NCI-H146 treated with DMSO at 0.1 percent for 48 hours (cell line): ENCODE data around the gene GRIK1.

Experiments
- DNase-seq: peaks from one replicate; lab custom pipeline; 2025; ENCODE audit not compliant: unreplicated experiment; lab: John Stamatoyannopoulos, UW

GRIK1 gene

DNA sequence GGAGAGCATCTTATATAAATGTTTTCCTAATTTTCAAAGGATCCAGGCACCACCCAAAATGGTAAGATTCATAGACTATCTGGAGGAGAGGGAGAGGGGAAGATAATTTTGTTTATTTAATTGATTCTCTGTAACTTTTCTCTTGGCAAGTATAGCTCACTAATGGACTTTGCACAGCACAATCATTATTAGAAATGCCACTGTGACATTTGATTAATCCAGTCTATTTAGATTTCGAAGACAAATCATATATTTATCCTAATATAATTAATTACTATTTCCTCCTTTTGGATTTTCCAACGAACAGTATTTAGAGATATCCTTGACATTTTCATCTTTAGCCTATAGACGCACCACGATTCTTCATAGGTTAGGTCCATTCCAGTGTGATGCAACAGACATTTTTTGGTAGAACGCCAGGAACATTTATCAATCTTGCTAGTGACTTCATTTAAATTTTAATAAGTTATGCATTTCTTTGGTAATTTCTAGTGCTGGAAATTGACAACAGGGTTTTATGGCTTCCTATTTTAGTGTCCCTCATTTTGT, 152.4 kb downstream of the GRIK1 start:
- no peak for DNase-seq

DNA sequence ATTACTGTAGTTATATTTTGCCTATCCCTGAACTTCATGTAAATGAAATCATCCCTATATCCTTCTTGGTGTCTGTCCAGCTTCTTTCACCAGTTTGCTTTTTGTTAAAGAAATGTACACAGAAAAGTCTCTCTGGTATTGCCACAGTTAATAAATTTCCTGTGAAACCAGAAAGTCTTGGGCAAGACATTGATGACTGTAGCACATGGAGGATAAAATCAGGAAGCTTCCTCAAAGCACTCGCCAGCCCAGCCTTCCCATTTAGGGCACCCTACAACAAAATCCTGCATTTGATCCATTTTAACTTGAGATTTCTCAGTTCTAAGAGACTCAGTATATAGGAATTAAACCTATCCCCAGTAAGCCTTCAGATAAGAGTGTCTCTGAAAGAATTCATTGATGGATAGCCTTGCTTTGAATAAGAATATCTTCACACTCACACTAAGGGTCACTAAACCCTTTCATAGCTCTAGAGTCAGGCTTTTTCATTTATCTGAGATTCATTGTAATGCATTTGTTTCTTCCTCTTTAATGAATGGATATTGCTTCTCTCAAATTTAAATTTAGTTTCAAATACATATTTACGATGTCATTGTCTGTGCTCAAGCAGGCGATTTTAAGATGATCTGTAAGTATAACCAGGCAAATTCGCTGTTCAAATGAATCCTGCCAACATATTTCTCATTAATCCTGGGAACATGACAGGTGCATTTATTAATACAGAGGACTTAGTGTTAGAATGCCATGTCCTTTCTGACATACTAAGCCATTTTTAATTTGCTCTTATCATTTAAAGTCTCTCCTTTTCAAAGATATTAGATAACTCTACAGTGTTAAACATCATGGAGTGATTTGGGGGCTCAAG, 153.1 kb downstream of the GRIK1 start:
- no peak for DNase-seq

DNA sequence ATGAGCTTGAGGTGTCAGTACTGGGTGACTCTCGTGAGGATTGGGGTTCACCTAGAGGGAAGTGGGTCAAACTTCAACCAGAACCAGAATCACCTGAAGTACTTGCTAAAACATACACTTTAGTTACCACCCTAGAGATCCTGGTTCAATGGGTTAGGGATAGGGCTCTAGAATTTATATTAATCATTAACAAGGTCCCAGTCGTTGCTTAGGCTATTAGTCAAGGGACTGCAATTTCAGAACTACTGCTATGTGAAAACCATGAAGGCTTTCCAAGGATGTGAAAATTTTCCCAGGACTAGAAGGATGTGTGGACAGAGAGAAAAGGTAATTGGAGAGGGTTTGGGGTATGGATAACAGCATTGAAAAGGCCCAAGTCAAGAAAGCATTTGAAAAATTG, 162.6 kb downstream of the GRIK1 start:
- no peak for DNase-seq

DNA sequence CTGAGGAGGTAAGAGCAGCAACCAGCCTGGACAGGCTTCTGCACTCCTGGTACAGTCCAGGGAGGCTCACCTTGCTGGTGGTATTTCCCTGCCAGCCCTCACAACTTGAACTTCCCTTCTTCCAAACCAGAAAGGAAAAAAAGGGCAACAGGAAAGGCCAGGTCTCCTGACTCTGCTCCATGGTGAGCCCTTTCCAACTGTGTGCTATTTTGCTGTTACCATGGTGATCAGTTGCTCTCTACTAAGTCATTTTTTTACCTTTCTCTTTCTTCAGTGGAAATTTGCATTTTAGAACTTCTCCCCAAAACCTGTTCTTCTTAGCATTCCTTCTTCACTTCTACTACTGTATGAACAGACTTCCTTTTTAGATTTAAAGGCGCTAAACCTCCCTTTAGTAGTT, 164.3 kb downstream of the GRIK1 start:
- no peak for DNase-seq

DNA sequence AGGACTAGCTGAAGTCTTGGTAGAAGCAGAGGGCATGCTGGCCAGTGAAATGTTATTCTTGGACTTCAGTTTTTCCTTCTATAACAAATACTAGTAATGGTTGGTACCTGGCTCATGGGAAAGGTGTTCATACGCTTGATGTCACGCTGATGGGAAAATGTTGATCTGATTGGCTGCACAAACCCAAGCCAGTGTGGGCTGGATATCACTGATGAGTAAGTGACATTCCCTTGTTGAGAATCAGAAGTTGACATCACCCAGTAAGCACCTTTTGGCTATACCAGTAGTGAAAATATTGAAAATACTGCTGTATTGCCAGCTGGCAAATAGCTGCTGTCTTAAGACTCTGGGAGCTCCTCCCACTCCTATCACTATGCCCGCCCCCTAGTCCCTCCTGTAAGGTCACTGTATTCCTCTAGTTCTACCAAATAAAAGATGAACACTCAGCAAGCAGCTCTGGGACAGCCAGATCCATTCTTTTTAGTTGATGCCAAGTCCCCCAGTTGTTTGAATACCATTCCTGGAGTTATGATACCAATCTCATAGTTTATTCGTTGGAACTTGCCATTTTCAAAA, 168.2 kb downstream of the GRIK1 start:
- no peak for DNase-seq

DNA sequence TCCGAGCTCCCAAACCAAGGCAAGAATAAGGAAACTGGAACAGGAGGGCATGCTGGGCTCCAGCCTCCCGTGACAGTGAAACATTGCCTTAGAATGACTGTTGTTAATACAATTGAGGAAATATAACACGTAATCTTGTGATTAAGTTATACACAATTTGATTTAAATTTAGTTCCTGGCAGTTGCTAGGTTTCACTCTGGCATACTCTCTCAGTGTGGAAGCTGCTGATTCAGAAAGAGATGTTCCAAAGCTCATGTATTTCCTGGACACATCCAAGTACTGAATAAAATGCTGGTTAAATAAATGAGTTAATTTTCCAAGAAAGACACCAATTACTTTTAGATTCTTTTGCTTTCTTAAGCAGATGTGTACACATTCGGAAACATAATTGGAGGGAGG, 176.1 kb downstream of the GRIK1 start:
- no peak for DNase-seq

DNA sequence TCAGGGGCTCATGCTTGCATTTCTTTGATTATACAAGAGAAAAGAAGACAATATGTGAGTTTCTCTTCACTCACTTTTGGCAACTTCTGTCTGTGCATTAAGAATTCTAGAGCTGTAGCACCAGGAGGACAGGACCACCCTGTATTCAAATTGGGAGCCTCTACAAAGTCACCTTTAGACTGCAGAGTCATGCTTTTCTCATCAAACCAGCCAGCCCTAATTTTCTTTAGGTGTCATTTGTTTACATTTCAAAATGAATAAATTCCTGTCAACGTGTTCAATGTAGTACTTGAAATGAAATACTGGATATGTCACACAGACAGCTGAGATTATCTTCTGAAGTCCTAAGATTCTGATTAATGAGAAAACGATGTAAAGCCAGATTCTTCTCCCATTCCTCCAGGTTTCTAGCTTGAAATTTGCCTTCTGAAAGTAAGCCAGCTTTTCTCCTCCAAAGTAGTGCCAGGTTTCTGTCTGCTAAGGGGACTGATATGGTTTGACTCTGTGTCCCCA, 177.2 kb downstream of the GRIK1 start:
- no peak for DNase-seq

DNA sequence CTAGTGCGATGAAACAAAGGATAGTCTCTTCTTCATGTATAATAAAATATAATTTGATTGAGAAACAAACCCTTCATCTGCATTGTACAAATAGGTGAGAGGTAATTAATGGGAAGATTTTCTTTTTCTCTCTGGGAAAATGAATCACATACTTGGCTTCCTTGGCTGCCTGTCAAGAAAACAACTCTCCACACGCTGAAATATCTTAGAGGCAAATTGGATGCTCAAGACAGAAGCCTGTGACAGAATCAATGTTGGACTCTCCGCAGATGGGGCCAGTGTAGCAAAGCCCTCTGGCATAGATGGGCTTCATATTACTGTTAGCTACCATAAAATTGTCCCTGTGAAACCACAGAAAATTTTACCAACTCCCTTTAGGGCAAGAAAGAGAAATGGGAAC, 186.6 kb downstream of the GRIK1 start:
- DNase-seq = no peak

DNA sequence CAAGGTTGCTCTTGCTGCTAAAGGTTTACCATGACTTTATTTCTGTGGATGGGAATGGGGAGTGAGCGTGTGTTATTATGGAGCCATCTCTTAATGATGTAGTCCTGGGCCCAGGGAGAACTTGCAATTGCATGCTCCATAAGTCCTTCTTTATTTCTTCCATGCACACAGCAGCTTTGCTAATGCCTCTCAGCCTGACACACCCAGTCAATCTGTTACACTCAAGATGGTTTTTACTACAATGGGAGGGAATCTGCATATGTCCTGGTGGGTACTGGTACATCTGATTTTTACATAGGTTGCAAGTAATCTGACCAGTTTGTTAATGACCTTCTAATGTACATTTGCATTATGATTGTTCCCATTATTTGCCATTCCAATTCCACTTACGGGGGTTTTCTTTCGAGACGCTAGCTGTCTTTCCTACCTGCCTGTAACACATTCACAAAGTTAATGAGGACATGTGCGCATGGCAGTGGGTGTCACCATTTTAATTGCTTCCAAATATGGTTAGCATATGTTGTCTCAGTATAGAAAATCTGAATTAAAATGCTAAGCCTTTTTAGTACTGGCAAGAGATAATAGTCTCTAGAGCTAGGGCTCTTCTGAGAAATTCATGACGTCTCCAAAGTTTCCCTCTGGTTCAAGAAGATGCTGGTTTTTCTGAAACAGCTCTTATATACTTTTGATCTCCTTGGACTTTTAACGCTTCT, 188.2 kb downstream of the GRIK1 start:
- DNase-seq = no peak

DNA sequence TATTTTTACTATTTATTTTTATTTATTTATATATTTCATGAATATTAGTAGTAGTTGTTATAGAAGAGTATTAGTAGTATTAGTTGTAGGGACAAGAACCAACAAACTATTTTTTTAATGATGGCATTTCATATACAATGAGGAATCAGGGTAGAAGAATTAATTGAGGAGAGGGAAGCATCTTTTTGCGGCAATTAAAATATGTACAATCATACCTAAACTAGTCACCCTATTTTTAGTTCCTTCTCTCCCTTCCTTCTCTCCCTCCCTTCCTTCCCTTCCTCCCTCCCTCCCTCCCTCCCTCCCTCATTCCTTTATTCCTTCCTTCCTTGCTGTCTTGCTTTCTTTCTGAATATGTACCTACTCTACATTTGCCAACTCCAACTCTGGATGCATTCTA, 189.8 kb downstream of the GRIK1 start:
- DNase-seq = no peak

DNA sequence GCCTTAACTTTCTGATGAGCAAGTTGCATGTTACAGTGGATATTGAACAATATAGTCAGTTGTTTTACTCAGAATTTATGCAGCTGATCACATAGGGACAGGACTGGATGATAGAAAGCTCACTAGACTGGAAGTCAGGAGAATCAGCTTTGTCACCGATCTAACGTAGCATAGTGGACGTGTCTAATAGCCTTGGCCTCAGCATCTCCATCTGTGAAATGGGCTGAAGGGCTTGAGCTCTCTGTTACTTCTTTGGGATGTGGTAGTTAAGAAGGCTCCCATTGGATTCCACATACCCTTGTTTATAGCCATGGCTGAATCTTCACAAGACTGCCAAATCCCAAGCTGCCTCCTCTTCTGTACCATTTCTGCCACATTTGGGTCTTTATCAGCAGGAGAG, 190.6 kb downstream of the GRIK1 start:
- no peak for DNase-seq

DNA sequence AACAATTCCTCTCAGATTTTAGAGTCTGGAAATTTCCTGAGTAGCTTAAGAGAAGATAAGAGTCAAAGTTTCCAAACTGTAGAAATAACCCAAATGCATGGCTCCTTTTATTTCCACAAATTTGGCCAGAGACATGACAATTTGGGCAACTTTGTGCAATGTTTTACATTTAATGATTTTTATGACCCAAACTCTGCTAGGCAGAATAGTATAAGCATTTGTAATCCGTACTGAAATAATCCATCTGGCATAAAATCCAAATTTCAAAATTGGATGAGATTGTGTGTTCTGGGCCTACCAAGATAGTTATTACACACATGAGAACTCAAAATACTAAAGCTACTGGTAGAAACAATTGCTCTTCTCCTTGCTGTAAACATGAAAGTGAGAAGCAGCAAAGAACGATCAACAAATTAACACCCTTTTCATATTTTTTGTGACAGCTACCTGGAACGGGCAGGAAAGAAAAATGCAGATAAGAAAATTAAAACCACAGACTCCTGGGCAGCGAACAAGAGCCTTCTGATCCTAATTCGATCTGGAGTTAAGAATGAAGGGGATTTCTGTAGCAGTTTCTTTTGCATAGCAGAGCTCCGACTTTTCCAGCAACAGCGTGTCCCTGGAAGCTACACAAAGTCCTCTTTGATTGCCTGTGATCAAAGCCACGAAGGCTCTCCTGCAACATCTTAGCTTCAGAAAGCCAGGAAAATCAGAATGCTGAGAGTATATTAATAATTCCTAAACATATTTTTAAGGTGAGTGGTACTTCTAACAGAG, 191.2 kb downstream of the GRIK1 start:
- no peak for DNase-seq

DNA sequence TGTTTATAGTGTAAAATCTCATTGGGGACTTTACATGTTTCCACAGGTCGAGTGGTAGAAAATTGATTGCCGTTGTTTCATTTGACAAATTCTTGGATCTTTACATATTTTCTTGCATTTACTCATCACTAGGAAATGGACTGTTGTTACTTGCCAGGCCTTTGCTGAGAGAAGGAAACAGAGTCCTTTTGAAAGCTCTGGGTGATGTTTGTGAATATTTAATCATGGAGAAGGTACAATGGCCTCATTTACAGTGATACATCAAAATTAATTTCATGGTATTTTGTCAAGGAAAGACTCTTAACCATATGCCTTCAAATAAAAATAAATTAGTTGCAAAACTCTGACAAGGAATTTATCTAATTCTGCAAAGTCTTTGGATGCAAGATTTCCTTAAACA, 198.0 kb downstream of the GRIK1 start:
- DNase-seq = no peak

DNA sequence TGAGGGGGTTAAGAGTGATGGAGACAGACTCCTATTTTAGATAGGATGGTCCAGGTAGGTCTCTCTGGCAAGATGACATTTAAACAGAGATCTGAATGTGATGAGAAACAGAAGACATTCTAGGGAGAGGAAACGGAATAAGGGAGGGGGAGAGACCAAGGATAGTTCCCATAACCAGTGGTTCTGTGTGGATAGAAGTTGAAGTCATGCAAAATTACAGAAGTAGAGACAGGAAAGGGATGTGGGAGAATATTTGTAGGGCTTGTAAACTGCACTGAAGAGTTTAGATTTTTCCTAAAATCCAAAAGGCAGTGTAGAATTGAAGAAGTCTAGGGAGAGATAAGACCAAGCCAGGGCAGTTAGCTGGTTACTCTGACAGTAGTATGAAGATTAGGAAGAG, 200.6 kb downstream of the GRIK1 start:
- DNase-seq = no peak

DNA sequence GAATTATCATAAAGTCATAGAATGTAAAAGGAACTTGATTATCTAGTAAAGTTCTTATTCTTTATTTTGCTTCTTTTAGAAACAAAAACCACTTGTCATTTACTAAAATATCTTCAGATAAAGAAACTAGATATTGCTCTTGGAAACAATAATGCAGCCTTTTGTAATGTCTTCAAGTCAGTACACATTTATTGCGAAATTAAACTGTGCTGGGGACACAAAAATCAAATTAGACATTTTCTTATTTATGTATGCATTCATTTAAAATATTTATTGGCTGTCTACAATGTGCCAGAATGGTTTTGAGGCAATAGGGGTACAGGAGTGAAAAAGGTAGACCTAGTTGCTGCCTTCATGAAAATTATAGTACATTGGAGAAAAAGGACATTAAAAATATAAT, 201.1 kb downstream of the GRIK1 start:
- DNase-seq = no peak

DNA sequence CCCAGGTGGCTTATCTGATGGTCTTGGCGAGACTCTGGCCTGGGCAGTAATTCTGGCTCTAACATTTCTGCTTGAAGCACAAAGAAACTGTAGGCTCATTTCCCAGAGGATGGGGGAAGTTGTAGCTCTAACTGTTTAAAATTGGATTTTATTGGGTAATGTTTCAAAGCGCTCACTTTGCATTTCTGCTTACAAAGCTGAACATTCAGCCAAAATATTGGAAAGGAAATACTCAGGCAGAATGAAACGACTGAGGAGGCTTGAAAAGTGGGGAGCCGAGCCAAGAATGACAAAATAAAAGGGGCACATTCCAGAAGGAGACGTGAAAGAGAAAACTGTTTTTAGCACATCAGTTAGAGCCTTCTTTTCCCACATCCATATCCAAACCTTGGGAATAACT, 202.6 kb downstream of the GRIK1 start:
- DNase-seq = no peak

DNA sequence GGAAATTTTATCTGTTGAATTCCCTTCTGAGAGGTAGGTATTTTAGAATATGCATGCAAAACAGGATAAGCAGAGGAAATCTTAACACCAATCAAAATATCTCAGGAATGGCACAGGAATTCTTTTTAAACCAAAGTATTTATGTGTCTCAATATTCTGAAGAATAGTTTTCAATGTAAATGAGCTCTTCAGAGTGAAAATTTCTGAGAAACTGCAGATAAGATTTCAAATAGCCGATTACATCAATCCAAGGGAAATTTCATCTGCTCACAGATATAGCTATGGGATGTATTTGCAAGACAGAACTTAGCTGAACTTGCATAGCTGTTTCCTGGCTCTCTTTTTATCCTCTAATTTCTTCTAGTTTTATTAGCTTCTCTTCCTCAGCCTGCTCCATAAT, 209.5 kb downstream of the GRIK1 start:
- no peak for DNase-seq

DNA sequence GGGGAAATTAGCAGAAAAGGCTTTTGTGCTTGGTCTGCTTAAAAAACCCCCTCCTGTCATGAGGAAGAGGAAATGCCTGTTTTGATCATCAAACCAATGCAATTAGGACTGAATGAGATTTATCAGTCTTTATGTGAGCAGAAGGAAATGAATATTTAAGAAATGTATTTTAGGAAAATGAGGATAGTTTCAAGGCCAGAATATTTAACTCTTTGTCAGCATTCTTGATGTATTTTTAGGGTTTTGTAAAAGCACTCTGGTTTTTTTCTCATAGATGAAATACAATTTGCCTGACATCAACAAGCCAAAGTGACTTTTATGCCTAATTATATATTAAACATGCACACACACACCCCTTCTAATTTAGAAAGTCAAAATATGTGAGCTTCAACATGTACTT, 213.8 kb downstream of the GRIK1 start:
- DNase-seq = no peak

DNA sequence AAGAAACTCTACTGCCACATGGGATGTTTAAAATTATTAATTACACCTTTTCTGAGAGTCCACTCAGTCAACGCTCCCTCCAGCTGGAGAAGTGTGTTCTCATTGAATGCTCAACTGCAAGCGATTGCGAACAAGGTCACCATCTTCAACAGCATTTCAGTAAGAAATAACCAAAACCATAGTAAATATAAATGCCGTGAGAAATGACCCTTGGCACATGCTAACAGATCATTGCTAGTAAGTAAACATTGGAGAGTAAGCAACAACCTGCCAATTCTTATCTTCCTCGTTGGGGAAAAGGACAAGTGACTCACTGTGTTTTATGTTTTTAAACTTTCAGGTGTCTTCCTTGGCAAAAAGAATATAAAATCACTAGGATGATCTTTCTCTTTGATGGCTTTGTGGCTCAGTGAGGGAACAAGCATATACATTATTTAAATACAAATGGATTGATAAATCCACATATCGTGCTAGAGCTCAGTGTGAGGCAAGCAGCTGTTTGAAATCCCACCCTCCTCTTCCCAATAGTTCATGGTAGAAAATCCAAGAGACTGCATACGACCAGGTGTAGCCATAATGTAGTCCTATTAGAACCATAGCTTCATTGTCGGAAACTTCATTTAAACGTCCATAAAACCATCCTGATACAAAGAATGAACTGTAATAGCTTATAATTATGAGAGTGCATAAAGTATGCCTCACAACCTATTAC, 214.6 kb downstream of the GRIK1 start:
- no peak for DNase-seq

DNA sequence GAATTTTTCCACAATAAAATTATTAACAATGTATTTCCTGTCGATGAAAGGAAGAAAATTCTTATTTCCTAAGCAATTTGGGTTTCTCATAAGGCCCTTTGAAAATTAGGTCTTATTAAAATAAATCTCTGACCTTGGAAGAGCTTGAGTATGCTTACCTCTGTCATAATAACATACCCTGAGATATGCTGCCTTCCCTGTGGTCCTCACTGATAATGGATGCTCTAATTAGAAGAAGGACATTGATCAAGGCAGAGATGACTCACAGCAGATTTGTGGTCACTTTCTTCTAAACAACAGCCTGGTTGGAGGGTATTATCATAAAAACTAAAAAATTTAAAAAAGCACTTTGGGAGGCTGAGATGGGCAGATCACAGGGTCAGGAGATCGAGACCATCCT, 217.8 kb downstream of the GRIK1 start:
- no peak for DNase-seq
